Common myeloid progenitor, CD34-positive (primary cell): Measurements from ENCODE around the gene ARG2.

Experiments used
- CTCF ChIA-PET: fragments of 350-600 bp; sonication (Branson Sonifier 250); formaldehyde crosslinking; loops from one replicate; lab custom pipeline; 2021; ENCODE audit warnings: antibody characterized with exemption; lab: Charles Lee
- POLR2A ChIA-PET: fragments of 350-600 bp; sonication (Branson Sonifier 250); formaldehyde crosslinking; loops from one replicate; lab custom pipeline; 2021; ENCODE audit warnings: antibody characterized with exemption; lab: Charles Lee
- DNase-seq, 3 donors: peaks; one replicate each; pipeline versions ENCODE4 v3.0.0 to v3.0.0-alpha.2; 2013
- H3K27ac ChIP-seq, 2 experiments: 1 replicate in 1 of 2; 2 replicates in 1 of 2; pipeline ENCODE4 v1.7.0; 2013; ENCODE audit warnings: inconsistent platforms in 2 of 2, low read length in 2 of 2, mild to moderate bottlenecking in 2 of 2, low read depth in 1 of 2, moderate library complexity in 1 of 2; ENCODE audit not compliant: severe bottlenecking in 2 of 2, insufficient read depth in 1 of 2, poor library complexity in 1 of 2
- H3K27me3 ChIP-seq, 5 experiments: replicated peaks in 2 of 5; 1 replicate in 3 of 5; 2 replicates in 2 of 5; pipeline versions ENCODE4 v1.6.1 to v1.7.0; 2013; ENCODE audit warnings: low read length in 4 of 5, mild to moderate bottlenecking in 2 of 5, moderate library complexity in 2 of 5, inconsistent platforms in 1 of 5; ENCODE audit not compliant: insufficient read depth in 5 of 5, control insufficient read depth in 4 of 5
- H3K36me3 ChIP-seq, 4 experiments: 1 replicate in 2 of 4; 2 replicates in 2 of 4; pipeline versions ENCODE4 v1.6.1 to v1.7.0; 2013; ENCODE audit warnings: low read length in 3 of 4, control low read depth in 1 of 4, mild to moderate bottlenecking in 1 of 4; ENCODE audit not compliant: control insufficient read depth in 4 of 4, insufficient read depth in 4 of 4
- H3K4me1 ChIP-seq, 4 experiments: 1 replicate in 3 of 4; 2 replicates in 1 of 4; pipeline versions ENCODE4 v1.6.1 to v1.7.1; 2013; ENCODE audit warnings: low read length in 3 of 4, mild to moderate bottlenecking in 3 of 4, control low read depth in 1 of 4, inconsistent platforms in 1 of 4, moderate library complexity in 1 of 4; ENCODE audit not compliant: control insufficient read depth in 4 of 4, insufficient read depth in 4 of 4; ENCODE audit errors: control extremely low read depth in 1 of 4
- H3K4me3 ChIP-seq, 7 experiments: 1 replicate in 4 of 7; 2 replicates in 3 of 7; pipeline versions ENCODE4 v1.5.1 to v1.7.0; 2013; ENCODE audit warnings: mild to moderate bottlenecking in 7 of 7, low read length in 6 of 7, moderate library complexity in 6 of 7, inconsistent platforms in 2 of 7, low read depth in 2 of 7, control low read depth in 1 of 7; ENCODE audit not compliant: insufficient read depth in 4 of 7, control insufficient read depth in 1 of 7; ENCODE audit errors: extremely low read depth in 1 of 7
- H3K9me3 ChIP-seq, 5 experiments: 1 replicate in 4 of 5; 2 replicates in 1 of 5; pipeline versions ENCODE4 v1.6.1 to v1.7.1; 2013; ENCODE audit warnings: low read length in 4 of 5, mild to moderate bottlenecking in 2 of 5, inconsistent platforms in 1 of 5, low read depth in 1 of 5, moderate library complexity in 1 of 5; ENCODE audit not compliant: control insufficient read depth in 4 of 5, insufficient read depth in 2 of 5; ENCODE audit errors: control extremely low read depth in 1 of 5
- WGBS: methylation state at CpG from one replicate; pipeline ENCODE4 v1.1.5; 2013; ENCODE audit not compliant: insufficient coverage; 5-methylcytosine and 5-hydroxymethylcytosine counted together

Gene ARG2

GRCh38 chr14:67643713-67644112 is 24.0 kb downstream of the ARG2 start:
- no peaks in the 10 kb centered on the region for H3K9me3 ChIP-seq
- H3K4me1 ChIP-seq = no peaks in the 10 kb centered on the region
- no peaks in the 10 kb centered on the region for H3K27me3 ChIP-seq
- POLR2A ChIA-PET = interaction anchor here (0.5 kb wide), 1 partner anchor 26 kb away, joined by 5 read pairs; no protein-coding TSS in a partner anchor
- 100% methylated on average over 1 of the region's 1 CpG for WGBS
- CTCF ChIA-PET = interaction anchor here (0.9 to 1.5 kb wide), 6 partner anchors 8 to 216 kb away, joined by 3 to 5 read pairs (median 4); no protein-coding TSS in a partner anchor
- H3K36me3 ChIP-seq = peaks cover 4 to 31% (median 21%) of the 10 kb centered on the region in 4 experiments
- H3K27ac ChIP-seq = no peak overlapping the region
- DNase-seq = no peak
- H3K4me3 ChIP-seq = no peak overlapping the region

- WGBS = 90% methylated on average over 1 of the region's 2 CpGs
- no peaks in the 10 kb centered on the region for H3K27me3 ChIP-seq
- peaks cover 6 to 38% (median 28%) of the 10 kb centered on the region in 4 experiments for H3K36me3 ChIP-seq
- no peak overlapping the region for H3K4me3 ChIP-seq
- H3K9me3 ChIP-seq = no peaks in the 10 kb centered on the region
- no peaks in the 10 kb centered on the region for H3K4me1 ChIP-seq
- no peak for DNase-seq
- H3K27ac ChIP-seq = no peak overlapping the region
- ChIA-PET POLR2A (interaction anchor here (0.6 kb wide), 1 partner anchor 26 kb away, joined by 3 read pairs; no protein-coding TSS in a partner anchor), CTCF (interaction anchor here (0.9 to 1.3 kb wide), 7 partner anchors 8 to 216 kb away, joined by 3 to 4 read pairs (median 3); no protein-coding TSS in a partner anchor)
Observed at GRCh38 chr14:67644428-67644827, 24.7 kb downstream of the ARG2 start.

- Histone ChIP-seq H3K4me1 (no peaks in the 10 kb centered on the region), H3K27ac (no peak overlapping the region), H3K4me3 (no peak overlapping the region), H3K36me3 (peaks cover 14 to 48% (median 37%) of the 10 kb centered on the region in 4 experiments), H3K27me3 (no peaks in the 10 kb centered on the region), H3K9me3 (no peaks in the 10 kb centered on the region)
- ChIA-PET POLR2A (no interaction called here), CTCF (interaction anchor here (0.9 to 1.0 kb wide), 2 partner anchors 9 to 25 kb away, joined by 3 read pairs; no protein-coding TSS in a partner anchor)
- no peak for DNase-seq
- WGBS = 100% methylated on average over 2 of the region's 5 CpGs
Observed at GRCh38 chr14:67645414-67645813, 25.7 kb downstream of the ARG2 start.

GRCh38 chr14:67646131-67646530 is 26.4 kb downstream of the ARG2 start:
- POLR2A ChIA-PET = no interaction called here
- H3K4me3 ChIP-seq = no peak overlapping the region
- DNase-seq = no peak
- no peaks in the 10 kb centered on the region for H3K27me3 ChIP-seq
- CTCF ChIA-PET = no interaction called here
- peaks cover 19 to 55% (median 44%) of the 10 kb centered on the region in 4 experiments for H3K36me3 ChIP-seq
- no peaks in the 10 kb centered on the region for H3K9me3 ChIP-seq
- 100% methylated on average over 3 of the region's 3 CpGs for WGBS
- H3K4me1 ChIP-seq = no peaks in the 10 kb centered on the region
- no peak overlapping the region for H3K27ac ChIP-seq

- ChIA-PET CTCF (no interaction called here), POLR2A (interaction anchor here (0.6 kb wide), 1 partner anchor 1196 kb away, joined by 3 read pairs; no protein-coding TSS in a partner anchor)
- Histone ChIP-seq H3K9me3 (no peaks in the 10 kb centered on the region), H3K4me1 (no peaks in the 10 kb centered on the region), H3K4me3 (no peak overlapping the region), H3K27me3 (no peaks in the 10 kb centered on the region), H3K36me3 (peaks cover 36 to 92% (median 71%) of the 10 kb centered on the region in 4 experiments), H3K27ac (no peak overlapping the region)
- WGBS = no CpG with 5 or more reads among the region's 1 CpG
- no peak for DNase-seq
Observed at GRCh38 chr14:67650151-67650550, 30.4 kb downstream of the ARG2 start.

- no CpG with 5 or more reads among the region's 2 CpGs for WGBS
- CTCF ChIA-PET = interaction anchor here (1.5 to 1.7 kb wide), 2 partner anchors 11 to 16 kb away, joined by 4 to 5 read pairs; no protein-coding TSS in a partner anchor
- Histone ChIP-seq H3K27me3 (no peaks in the 10 kb centered on the region), H3K27ac (no peak overlapping the region), H3K36me3 (peaks cover 37 to 91% (median 67%) of the 10 kb centered on the region in 4 experiments), H3K4me3 (no peak overlapping the region), H3K4me1 (no peaks in the 10 kb centered on the region), H3K9me3 (no peaks in the 10 kb centered on the region)
- DNase-seq = no peak
- POLR2A ChIA-PET = interaction anchor here (0.6 kb wide), 1 partner anchor 1195 kb away, joined by 3 read pairs; no protein-coding TSS in a partner anchor
Observed at GRCh38 chr14:67650694-67651093, 31.0 kb downstream of the ARG2 start.

GRCh38 chr14:67652189-67652588 is 32.5 kb downstream of the ARG2 start:
- no peak for DNase-seq
- Histone ChIP-seq H3K36me3 (peaks cover 39 to 92% (median 64%) of the 10 kb centered on the region in 4 experiments), H3K4me3 (no peak overlapping the region), H3K27me3 (no peaks in the 10 kb centered on the region), H3K4me1 (no peaks in the 10 kb centered on the region), H3K27ac (no peak overlapping the region), H3K9me3 (no peaks in the 10 kb centered on the region)
- POLR2A ChIA-PET = no interaction called here
- no CpG with 5 or more reads among the region's 1 CpG for WGBS
- CTCF ChIA-PET = interaction anchor here (0.8 to 3.4 kb wide), 11 partner anchors 8 to 126 kb away, joined by 3 to 14 read pairs (median 5); no protein-coding TSS in a partner anchor
